ENCODE data around the gene EGFLAM.
A peak's percentile ranks its signal among the peaks of the same experiment; 100 is the strongest.

EGFLAM gene

DNA sequence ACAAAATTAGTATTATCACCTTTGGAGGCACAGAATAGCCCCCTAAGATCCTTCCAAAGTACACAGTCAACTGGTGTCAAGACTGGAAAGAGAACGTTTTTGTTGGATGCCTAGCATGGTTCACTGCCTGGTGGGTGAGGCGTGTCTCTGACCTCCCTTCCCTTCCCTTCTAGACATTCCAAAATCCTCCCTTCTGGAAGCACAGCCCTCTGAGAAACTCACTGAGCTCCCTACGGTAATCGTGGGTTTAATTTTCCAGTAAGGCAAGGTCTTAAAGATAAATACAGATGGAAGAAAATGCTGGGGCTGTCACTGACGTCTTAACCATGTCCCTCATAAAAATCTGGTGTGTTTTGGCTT is 159.3 kb downstream of the EGFLAM start:
- DNase-seq (ENCODE audit: low read depth in 3 of 3), result no peak

DNA sequence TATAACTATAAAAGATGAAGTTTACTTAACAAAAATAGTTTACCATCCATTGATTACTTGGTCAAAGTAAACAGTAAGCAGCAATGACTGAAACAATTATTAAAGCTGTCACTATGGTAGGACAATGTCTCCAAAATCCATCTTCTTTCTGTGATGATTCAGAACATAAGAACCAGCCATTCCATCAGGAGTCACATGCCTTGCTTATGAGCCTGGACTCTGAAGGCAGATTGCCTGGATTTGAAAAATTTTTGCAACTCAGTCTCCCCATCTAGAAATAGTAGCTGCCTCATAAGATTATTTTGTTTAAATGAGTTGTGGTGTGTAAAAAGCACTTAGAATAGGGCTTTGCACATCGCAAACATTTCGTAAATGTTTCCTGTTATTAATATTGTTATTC is 161.9 kb downstream of the EGFLAM start:
- no peak for DNase-seq (ENCODE audit: low read depth in 3 of 3)

DNA sequence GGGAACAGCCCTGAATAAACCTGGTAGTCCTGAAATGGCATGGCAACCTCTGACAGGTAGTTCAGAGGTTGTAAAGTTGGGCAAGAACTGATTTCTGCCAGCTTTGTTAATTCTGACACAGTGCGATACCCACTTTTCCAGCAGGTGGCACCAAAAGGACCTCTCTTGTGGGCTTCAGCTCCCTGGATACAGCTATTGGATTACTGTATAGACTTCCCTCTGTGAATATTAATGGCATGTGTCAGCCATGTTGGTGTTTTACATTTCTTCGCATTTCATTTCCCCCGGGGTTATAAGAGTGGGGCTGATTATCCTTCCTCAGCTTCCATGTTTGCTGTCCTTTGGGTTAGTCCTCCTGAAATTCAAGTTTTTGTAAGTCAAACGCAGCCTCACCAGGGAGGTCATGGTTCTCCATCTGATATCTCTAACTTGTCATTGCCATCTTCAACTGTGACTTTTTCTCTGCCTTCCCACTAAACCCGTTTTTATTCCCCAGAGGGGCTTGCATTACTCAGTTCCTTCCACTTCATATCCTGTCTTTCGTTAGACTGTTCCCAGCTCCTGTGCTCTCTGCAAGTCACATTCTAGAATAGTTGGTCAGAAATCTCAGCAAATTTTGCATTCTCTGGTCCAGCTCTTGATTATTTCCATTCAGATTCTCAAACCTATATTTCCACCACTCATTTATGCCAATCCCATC is 162.5 kb downstream of the EGFLAM start:
- no peak for DNase-seq (ENCODE audit: low read depth in 3 of 3)

DNA sequence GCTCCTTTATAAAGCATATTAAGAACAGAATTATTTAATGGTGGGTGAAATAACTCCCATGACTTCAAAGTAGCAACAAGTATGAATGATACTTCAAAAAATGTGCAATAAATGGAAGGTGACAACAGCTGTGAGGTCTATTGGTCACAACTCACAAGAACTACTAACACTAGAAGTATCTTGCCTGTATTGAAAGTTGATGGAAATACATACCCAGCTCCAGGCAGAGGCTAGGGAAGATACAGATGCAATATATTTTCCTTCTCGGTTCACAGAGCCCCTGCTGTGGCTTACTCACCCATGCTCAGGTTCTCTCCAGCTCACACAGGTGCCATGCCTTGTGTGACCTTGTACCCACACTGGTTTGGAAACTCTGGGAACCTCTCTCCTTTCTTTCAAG is 164.3 kb downstream of the EGFLAM start:
- DNase-seq (ENCODE audit: low read depth in 3 of 3), result no peak

DNA sequence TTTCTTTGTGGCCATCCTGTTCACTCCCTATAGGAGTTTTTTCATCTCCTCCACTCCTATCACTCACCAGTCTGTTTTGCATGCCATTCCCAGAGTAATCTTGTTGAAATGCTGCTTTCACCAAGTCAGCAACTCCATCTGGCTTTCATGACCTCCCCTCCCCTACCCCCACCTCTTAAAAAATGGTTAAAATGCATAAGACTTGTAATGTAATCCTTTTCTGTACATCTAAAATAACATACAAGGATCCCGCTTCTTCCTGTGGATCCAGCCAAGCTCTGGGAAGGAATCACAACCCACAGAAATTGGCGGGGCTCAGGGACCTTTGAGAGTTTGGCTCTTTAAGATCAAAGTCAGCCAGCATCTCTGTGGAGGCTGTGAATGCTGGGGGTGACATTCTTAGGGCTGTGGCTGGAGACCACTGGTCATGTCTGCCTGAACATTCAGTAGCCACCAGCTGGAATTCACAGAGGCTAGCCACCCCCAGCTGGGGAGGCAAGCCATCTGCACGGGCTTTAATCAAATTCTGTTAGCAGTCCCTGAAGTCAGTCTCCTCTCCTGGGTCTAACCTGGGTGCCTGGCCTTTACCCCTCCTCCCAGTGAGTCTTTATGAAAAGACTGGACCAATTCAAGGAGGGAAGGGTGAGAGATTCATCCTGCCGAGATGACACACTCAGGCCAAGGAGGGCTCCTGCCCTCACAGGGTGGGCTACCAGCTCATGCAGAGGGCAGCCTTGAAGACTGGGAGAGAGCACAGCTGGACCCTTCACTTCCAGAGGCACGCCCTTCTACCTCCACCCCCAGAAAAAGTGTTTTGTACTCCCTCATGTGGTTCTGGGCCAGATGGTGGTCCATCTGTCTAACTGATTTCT is 165.2 kb downstream of the EGFLAM start:
- no peak for DNase-seq (ENCODE audit: low read depth in 3 of 3)

DNA sequence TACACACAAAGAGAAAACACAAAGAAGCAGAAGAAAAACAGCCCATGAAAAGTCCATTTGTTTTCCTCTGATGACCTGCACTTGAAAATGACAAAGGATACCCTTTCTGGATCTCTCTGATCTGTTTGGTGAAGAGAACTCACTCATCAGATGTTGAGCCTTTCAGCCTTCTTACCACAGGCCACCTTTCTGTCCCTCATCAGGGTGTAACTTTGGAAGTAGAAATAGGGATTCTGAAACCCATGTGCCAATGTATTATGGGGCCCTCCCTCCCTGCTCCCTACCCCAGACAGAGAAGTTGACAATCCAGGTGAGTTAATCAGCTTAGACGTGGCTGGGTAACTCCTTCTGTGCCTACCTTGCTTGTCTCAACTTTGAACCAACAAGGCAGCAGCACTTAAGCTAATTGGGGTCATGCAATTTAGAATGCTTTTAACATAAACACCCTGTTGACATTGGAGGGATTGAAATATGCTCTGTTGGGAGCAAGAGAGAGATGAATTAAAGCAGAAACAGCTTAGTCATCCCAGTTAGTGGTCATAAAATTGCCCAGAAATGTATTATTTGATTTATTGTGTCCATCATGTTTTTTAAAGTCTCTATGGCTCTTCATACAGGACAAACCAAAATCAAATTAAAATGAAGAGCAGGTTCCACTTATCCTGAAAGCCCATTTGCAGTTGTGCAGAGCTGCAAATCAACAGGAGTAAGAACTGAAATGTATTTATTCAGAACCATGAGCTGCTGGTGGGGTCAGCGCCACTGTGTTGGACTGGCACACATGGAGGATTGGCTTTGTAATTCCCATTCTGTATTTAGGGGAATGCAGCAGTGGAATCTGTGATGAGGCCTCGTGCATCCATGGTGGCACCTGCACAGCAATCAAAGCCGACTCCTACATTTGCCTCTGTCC is 166.0 kb downstream of the EGFLAM start:
- DNase-seq (ENCODE audit: low read depth in 3 of 3), result no peak

DNA sequence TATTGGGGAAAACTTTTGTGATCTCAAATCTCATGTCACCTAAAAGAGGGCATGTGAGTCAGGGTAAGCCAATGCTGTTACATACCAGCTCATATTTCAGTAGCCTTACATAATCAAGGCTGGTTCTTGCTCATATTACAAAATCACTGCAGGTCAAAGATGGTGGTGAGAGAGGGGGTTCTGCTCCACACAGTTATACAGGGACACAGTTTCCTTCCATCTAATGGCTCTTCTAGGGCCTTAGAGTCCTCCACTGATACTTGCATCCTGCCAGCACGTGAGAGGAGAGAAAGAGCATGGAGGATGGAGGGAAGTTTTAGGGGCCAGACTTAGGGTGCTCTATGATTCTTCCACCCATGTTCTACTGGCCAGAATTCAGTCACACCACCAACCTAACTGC is 168.1 kb downstream of the EGFLAM start:
- no peak for DNase-seq (ENCODE audit: low read depth in 3 of 3)

DNA sequence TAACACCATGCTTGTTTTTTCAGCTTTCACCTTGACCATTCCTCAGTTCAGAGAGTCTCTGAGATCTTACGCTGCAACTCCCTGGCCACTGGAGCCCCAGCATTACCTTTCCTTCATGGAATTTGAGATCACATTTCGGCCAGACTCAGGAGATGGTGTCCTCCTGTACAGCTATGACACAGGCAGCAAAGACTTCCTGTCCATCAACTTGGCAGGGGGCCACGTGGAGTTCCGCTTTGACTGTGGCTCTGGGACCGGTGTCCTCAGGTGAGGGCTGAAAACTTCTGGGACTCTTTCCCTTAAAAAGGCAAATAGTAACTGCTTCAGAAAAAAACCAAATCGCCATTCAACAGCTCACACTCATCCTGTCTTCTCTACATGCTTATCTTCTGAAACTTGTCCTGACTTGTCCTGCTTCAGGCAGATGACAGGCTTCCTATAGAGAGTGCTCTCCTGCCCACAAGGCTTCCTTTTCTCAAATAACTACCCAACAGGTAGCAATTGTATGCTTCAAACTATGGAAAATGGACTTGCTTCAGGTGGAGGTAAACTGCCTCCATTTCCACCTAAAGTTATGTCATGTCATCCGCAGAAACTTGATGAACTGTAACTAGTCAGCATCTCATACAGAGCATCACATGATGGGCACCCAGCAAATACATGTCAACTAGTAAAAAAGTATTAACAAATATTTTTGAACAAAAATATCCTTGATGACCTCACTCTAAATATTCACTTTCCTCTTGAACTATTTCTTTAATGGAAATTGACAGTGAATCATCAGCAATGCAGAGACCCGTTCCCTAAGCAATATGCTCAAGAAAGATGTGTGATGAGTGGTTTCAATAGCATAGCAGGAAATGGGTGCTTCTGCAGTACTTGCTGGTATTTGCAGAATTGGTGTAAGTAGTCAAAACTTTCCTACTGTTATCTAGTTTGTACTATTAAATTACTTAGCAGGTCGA is 168.9 kb downstream of the EGFLAM start:
- no peak for DNase-seq (ENCODE audit: low read depth in 3 of 3)

DNA sequence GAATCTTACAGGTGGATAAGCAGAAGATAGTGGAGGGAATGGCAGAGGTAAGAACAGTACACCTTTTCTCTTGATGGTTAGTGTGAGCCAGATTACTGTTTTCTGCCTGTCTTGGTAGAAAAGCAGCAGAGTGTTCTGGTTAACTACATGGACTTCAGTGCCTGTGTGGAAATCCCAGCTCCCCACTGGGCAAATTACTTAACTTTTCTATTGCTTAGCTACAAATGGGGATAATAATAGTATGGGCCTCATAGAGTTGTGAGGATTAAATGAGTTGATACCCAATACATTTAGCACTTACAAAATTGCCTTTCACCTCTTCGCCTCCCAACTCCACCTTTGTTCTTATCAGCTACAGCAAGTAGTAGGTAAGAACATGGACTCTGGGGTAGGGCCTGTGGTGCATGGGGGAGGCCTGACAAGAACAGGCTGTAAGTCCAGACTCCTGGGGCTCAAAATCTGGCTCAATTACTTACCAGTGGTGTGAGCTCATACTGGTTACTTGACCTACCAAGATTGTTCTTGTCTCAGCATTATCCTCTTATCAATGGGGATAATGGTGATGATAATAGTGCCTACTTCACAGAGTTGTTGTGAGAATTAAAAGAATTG is 173.0 kb downstream of the EGFLAM start:
- no peak for DNase-seq (ENCODE audit: low read depth in 3 of 3)

DNA sequence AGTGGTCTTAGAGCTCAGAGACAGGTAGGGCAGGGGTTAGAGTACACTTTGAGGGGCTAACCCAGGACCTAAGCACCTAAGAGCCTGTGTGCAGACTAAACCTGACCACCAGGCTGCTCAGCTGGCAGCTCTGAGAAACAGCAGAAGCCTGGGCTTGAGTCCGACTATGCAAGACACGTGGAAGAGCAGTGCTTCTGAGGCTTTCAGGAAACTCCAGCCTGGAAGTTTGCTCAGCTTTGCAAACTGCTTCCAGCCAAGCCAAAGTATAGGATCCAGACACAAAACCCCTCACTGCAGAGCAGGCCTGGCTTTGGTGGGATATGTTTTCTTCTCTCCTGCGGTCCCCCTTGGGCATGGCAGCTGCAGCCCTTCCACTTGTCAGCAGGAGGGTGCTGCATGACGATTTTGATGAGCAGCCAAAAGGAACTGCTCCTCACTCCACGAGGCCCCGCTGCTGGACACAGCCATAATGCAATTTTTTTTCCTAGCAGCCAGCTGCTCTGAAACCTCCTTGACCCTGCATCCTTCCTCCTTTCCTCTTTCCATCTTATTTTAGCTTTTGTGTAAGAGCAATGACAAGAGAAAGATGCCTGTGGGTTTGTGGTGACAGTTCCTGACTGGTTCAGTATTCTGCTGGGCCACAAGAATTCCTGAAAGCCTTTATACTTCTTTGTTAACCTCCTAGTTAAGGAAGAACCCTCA is 175.0 kb downstream of the EGFLAM start:
- no peak for DNase-seq (ENCODE audit: low read depth in 3 of 3)

DNA sequence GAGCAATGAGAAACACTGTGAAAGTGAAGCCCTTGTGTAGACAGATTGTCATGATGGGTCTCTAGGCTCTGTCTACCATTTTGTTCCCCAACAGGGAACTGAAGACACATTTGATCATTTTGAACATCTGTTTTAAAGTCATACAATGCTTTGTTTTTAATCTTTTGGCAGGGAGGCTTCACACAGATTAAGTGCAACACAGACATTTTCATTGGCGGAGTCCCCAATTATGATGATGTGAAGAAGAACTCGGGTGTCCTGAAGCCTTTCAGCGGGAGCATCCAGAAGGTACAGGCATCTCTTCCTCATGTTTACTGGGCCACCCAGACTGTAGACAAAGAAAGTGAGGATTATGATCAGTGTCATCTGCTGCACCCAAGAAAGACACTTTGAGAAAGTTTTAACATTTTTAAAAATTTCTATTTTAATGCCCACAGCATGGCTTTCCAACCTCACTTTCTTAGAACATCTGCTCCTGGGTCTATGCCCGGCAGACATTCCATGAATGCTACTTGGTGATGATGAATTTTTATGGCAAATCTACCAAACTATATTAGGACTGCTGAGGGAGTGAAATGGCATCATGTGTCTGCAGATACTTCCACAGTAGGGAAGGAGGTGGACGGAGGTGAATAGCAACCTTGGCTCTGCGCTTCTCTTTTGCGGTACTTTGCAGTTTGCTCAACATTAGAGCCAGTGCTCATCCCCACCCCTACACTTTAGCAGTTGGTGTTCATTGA is 176.8 kb downstream of the EGFLAM start:
- DNase-seq (ENCODE audit: low read depth in 3 of 3), result no peak

DNA sequence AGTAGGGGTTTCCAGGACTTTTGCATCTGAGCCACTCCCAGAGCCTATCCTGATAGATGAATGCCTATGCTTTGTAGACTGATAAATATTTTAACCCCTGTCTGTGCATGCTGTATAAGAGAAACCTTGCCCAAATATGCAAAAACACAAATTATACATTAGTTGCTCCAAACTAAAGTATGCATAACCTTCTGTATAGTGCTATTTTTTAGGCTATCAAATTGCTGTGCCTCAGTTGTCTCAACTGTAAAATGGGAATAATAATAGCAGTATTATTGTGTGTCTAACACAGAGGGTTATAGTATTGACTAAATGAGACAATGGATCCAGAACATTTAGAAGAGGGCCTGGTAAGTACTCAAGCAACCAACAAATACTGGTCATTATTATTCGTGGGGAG is 180.4 kb downstream of the EGFLAM start:
- DNase-seq (ENCODE audit: low read depth in 3 of 3), result no peak

DNA sequence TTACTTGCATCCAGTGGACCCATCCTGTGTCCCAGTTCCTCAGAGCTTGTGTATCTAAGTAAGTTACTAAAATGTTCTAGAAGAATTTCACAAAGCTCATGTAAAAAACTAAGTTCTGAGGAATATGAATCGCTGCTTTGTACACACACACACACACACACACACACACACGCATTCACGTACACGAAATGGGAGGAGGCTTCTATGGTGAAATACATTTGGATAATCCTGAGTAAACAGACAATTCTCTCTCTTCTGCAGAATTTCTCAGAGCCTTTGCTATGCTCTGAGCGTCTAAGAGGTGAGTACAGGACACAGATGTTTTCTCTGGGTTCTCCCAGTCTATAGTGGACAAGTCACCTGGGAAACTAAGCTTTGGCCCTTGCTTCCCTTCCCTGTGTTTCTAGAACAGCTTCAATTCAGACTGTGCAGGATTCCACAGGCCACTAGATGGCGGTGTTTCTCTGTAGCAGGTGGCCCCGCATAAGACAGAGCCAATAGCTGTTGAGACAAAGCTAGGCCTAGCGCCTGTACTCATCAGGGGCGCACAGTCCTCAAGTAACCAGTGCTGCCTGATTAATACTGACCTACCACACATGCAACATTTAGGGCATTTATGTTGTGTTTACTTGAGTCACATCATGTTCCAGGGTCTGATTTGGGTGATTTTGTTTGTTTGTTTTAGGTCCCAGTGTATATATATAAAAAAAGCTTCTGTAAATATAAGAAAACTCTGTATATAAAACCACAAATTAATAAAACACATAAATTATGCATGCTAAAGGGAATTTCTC is 183.3 kb downstream of the EGFLAM start:
- DNase-seq (ENCODE audit: low read depth in 3 of 3), result peak; percentile 54 to 61 (median 54)

DNA sequence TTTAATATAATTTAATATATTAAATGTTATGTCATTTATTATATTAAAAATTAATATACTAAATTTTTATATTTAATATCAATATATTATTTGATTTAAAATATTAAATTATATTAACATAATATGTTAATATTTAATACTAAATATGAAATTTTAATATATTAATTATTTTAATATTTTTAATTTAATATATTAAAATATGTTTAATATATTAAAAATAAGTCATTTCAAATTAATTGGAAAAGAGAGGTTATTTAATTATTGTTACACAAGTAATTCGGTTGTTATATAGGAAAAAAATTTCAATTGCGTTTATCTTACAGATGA is 183.9 kb downstream of the EGFLAM start:
- DNase-seq (ENCODE audit: low read depth in 3 of 3), result no peak

DNA sequence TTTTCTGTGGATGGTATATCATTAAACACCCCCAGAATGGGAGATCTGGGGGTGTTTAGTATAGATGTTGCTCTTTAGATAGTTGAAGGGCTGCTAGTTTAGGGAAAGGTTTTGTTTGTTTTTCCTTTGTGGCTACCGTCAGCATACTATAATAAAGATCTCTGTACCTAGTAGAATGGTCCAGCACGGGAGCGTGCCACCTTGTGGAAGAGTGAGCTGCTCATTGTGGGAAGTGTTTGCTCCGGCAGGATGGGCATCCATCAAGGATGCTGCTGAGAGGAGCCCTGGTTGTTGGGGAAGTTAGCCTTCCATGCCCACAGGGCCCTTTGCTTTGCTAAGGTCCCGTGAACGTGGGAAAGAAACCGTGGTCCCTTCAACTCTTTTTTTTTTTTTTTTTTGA is 185.0 kb downstream of the EGFLAM start:
- DNase-seq (ENCODE audit: low read depth in 3 of 3), result no peak

DNA sequence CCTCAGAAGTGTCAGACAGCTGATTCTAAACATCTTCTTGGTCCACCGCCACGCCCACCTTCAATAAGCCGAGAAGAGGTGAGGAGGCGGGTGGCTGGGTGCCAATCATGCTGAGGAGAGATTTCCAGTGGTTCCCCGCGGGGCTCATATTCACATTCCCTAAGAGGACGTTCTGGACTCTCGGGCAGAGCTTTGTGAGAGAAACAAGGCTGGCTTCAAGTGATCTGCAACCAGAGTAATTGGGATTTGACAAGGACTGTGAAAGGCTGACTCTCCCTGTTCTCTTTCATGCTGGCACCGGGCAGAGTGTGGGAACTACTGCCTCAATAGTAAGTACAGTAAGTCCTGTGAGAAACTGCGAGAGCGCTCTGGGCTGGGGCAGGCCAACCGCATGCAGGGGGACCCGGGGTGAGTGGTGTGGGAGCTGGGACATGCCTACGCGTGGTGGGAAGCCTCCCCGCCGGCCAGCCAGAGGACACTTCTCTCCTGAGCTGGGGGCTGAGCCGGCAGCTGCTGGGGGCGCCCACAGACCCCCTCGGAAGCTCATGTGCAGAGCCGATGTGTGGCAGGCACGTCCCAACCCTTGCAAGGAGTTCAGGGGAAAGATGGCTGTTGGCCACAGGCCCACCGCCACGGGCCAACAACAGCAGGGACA is 187.1 kb downstream of the EGFLAM start:
- DNase-seq (ENCODE audit: low read depth in 3 of 3), result no peak

DNA sequence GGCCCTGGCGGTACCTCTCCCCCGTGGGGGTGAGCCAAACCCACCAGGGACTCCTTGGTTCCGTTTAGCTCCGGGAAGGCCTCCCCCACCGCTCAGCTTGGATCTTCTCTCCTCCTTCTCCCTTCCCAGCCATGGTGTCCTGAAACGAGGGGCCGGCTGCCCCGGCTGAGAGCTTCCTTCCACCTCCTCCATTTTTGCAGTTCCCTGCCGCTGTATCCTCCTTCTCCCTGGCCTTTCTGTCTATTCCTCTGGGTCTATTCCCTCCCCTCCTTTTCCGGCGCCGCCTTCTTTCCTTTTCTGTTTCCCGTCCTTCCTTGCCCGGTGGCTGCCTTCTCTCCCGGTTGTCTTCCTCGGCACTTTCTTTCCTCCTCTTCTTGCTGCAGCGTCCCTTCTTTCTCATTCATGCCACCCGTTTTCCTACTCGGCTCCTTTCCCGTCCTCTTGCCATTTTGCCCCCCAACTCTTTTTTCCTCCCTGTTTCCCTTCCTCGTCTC is 187.7 kb downstream of the EGFLAM start:
- DNase-seq (ENCODE audit: low read depth in 3 of 3), result no peak

DNA sequence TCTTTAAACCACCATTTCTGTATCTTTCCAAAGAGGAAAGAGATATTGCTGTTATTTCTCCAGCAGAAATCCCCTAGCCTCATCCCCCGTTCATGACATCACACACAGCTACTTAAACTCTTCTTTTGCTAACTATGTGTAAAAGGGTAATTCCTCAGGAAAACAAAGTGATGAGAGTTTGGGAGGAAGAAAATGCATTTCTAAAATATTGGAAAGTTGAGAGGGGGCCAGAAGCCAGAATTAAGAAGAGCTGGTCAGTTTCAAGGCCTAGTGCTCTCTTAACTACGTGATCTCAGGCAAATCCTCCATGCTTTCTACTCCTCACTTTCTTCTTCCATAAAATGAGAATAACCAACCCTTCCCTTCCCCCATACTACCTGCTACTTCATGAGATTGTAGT is 188.7 kb downstream of the EGFLAM start:
- no peak for DNase-seq (ENCODE audit: low read depth in 3 of 3)
